NCI-H2227 (cell line): ENCODE measurements around the gene COL8A2.

Experiments used
- DNase-seq: peaks from one replicate; lab custom pipeline; 2025; ENCODE audit not compliant: unreplicated experiment; lab: John Stamatoyannopoulos, UW

COL8A2 gene

GRCh38 chr1:36137226-36137625, 12.2 kb upstream of the COL8A2 start:
- DNase-seq = no peak

GRCh38 chr1:36136535-36136934, 11.5 kb upstream of the COL8A2 start:
- DNase-seq = no peak

GRCh38 chr1:36135796-36136195, 10.8 kb upstream of the COL8A2 start:
- no peak for DNase-seq

GRCh38 chr1:36135330-36135667, 10.3 kb upstream of the COL8A2 start:
- no peak for DNase-seq

GRCh38 chr1:36134505-36135329, 9.7 kb upstream of the COL8A2 start:
- peak; percentile 63 for DNase-seq

GRCh38 chr1:36134031-36134430, 9.0 kb upstream of the COL8A2 start:
- DNase-seq = no peak

GRCh38 chr1:36133484-36133883, 8.5 kb upstream of the COL8A2 start:
- DNase-seq = no peak

- no peak for DNase-seq
These were observed 7.0 kb upstream of the COL8A2 start for GRCh38 chr1:36132029-36132428.

GRCh38 chr1:36128905-36129206, 3.8 kb upstream of the COL8A2 start:
- no peak for DNase-seq

- no peak for DNase-seq
These were observed 3.3 kb upstream of the COL8A2 start for GRCh38 chr1:36128126-36128904.

GRCh38 chr1:36126797-36127500, 1.9 kb upstream of the COL8A2 start:
- DNase-seq = no peak

GRCh38 chr1:36126005-36126716, 1.1 kb upstream of the COL8A2 start:
- DNase-seq = no peak

- no peak for DNase-seq
These were observed 456 bp downstream of the COL8A2 start for GRCh38 chr1:36124404-36125128.

- no peak for DNase-seq
These were observed 1.7 kb downstream of the COL8A2 start for GRCh38 chr1:36123356-36123755.

- peak; percentile 25 for DNase-seq
These were observed 2.7 kb downstream of the COL8A2 start for GRCh38 chr1:36122062-36123030.

GRCh38 chr1:36119456-36119855, 5.6 kb downstream of the COL8A2 start:
- DNase-seq = no peak

GRCh38 chr1:36118447-36119204, 6.4 kb downstream of the COL8A2 start:
- DNase-seq = no peak

- no peak for DNase-seq
These were observed 8.1 kb downstream of the COL8A2 start for GRCh38 chr1:36116901-36117300.

GRCh38 chr1:36115931-36116330, 9.1 kb downstream of the COL8A2 start:
- DNase-seq = no peak
